Measurements from ENCODE around the gene ZBTB21.

The ZBTB21 gene

GRCh38 chr21:42039911-42040351 is 29.8 kb upstream of the ZBTB21 start:
- DNase-seq, result no peak

GRCh38 chr21:42039470-42039901 is 29.3 kb upstream of the ZBTB21 start:
- DNase-seq, result no peak

GRCh38 chr21:42038826-42039425 is 28.8 kb upstream of the ZBTB21 start:
- no peak for DNase-seq

GRCh38 chr21:42038393-42038792 is 28.2 kb upstream of the ZBTB21 start:
- no peak for DNase-seq

GRCh38 chr21:42037943-42038342 is 27.8 kb upstream of the ZBTB21 start:
- DNase-seq, result no peak

- DNase-seq, result no peak
These were observed 27.4 kb upstream of the ZBTB21 start for GRCh38 chr21:42037516-42037915.

- DNase-seq, result no peak
These were observed 26.2 kb upstream of the ZBTB21 start for GRCh38 chr21:42036313-42036712.

- no peak for DNase-seq
These were observed 22.8 kb upstream of the ZBTB21 start for GRCh38 chr21:42032968-42033367.

GRCh38 chr21:42032266-42032665 is 22.1 kb upstream of the ZBTB21 start:
- DNase-seq, result no peak

GRCh38 chr21:42031816-42032215 is 21.7 kb upstream of the ZBTB21 start:
- no peak for DNase-seq

- DNase-seq, result no peak
These were observed 21.1 kb upstream of the ZBTB21 start for GRCh38 chr21:42031241-42031640.

- no peak for DNase-seq
These were observed 20.2 kb upstream of the ZBTB21 start for GRCh38 chr21:42030311-42030710.

- DNase-seq, result no peak
These were observed 18.7 kb upstream of the ZBTB21 start for GRCh38 chr21:42028766-42029425.

- no peak for DNase-seq
These were observed 17.9 kb upstream of the ZBTB21 start for GRCh38 chr21:42027822-42028765.

GRCh38 chr21:42027085-42027821 is 17.1 kb upstream of the ZBTB21 start:
- DNase-seq, result no peak

- DNase-seq, result no peak
These were observed 15.9 kb upstream of the ZBTB21 start for GRCh38 chr21:42026082-42026435.

- no peak for DNase-seq
These were observed 15.4 kb upstream of the ZBTB21 start for GRCh38 chr21:42025376-42026081.

- no peak for DNase-seq
These were observed 12.7 kb upstream of the ZBTB21 start for GRCh38 chr21:42022906-42023305.

GRCh38 chr21:42022091-42022430 is 11.9 kb upstream of the ZBTB21 start:
- DNase-seq, result no peak

- DNase-seq, result no peak
These were observed 11.4 kb upstream of the ZBTB21 start for GRCh38 chr21:42021371-42022090.

- no peak for DNase-seq
These were observed 9.5 kb upstream of the ZBTB21 start for GRCh38 chr21:42019706-42020105.

- DNase-seq, result no peak
These were observed 9.0 kb upstream of the ZBTB21 start for GRCh38 chr21:42019101-42019605.

All from NCI-H1105 treated with DMSO at 0.1 percent for 48 hours (cell line).